HepG2 (cell line): Measurements from ENCODE around the gene FAIM2. TPM values are rescaled to one million over a fixed set of nuclear protein-coding genes. Genes with fewer than 3 reads are reported as not detected.

ENCODE experiments used
- DBP ChIP-seq: sonication (generic); formaldehyde crosslinking; IDR thresholded peaks from 2 replicates; pipeline ENCODE4 v1.4.0; 2020; ENCODE audit warnings: missing genetic modification reagents; ENCODE audit errors: not compliant biosample characterization
- FOXA3 ChIP-seq: IDR thresholded peaks from 2 replicates; pipeline ENCODE4 v1.6.1; 2016; ENCODE audit warnings: missing genetic modification reagents, missing compliant biosample characterization
- FOXP4 ChIP-seq: sonication (generic); formaldehyde crosslinking; IDR thresholded peaks from 2 replicates; pipeline ENCODE4 v1.4.0; 2020; ENCODE audit warnings: missing genetic modification reagents
- GATAD2A ChIP-seq: IDR thresholded peaks from 2 replicates; pipeline ENCODE4 v1.6.1; 2016
- HMG20A ChIP-seq: IDR thresholded peaks from 2 replicates; pipeline ENCODE4 v1.6.1; 2016; ENCODE audit warnings: borderline replicate concordance
- PRDM10 ChIP-seq: sonication (generic); formaldehyde crosslinking; IDR thresholded peaks from 2 replicates; pipeline ENCODE4 v1.4.0; 2020; ENCODE audit warnings: low read depth, missing genetic modification reagents
- RNF2 ChIP-seq: fragments of 450-650 bp; conservative IDR thresholded peaks from 2 replicates; pipeline ENCODE4 v1.6.1; 2016; ENCODE audit warnings: low read depth
- SIX4 ChIP-seq: sonication (generic); formaldehyde crosslinking; IDR thresholded peaks from 2 replicates; pipeline ENCODE4 v1.4.0; 2020; ENCODE audit warnings: missing genetic modification reagents
- SKIL ChIP-seq: sonication (generic); formaldehyde crosslinking; IDR thresholded peaks from 2 replicates; pipeline ENCODE4 v1.8.0; 2022; ENCODE audit warnings: missing genetic modification reagents, mild to moderate bottlenecking, moderate library complexity, borderline replicate concordance
- SOX5 ChIP-seq: IDR thresholded peaks from 2 replicates; pipeline ENCODE4 v1.6.1; 2016; ENCODE audit warnings: borderline replicate concordance
- TEAD3 ChIP-seq: optimal IDR thresholded peaks from 2 replicates; pipeline ENCODE3; 2016; ENCODE audit warnings: borderline replicate concordance
- THRA ChIP-seq: sonication (generic); formaldehyde crosslinking; IDR thresholded peaks from 2 replicates; pipeline ENCODE4 v1.4.0; 2020; ENCODE audit warnings: missing genetic modification reagents, borderline replicate concordance
- TSC22D2 ChIP-seq: sonication (generic); formaldehyde crosslinking; IDR thresholded peaks from 2 replicates; pipeline ENCODE4 v1.5.1; 2020; ENCODE audit warnings: missing genetic modification reagents, mild to moderate bottlenecking, borderline replicate concordance
- ZKSCAN1 ChIP-seq: fragments of 150-350 bp; IDR thresholded peaks from 2 replicates; pipeline ENCODE4 v1.6.1; 2014; ENCODE audit warnings: low read length
- ZMAT3 ChIP-seq: sonication (generic); formaldehyde crosslinking; conservative IDR thresholded peaks from 2 replicates; pipeline ENCODE4 v1.7.0; 2021; ENCODE audit warnings: missing genetic modification reagents
- ZMYM3 ChIP-seq: sonication (generic); formaldehyde crosslinking; IDR thresholded peaks from 2 replicates; pipeline ENCODE4 v1.5.1; 2020; ENCODE audit warnings: mild to moderate bottlenecking, missing genetic modification reagents
- ZNF432 ChIP-seq: sonication (generic); formaldehyde crosslinking; IDR thresholded peaks from 2 replicates; pipeline ENCODE4 v1.5.0; 2020; ENCODE audit warnings: missing genetic modification reagents, mild to moderate bottlenecking, borderline replicate concordance
- ZNF496 ChIP-seq: sonication (generic); formaldehyde crosslinking; IDR thresholded peaks from 2 replicates; pipeline ENCODE4 v1.8.1; 2023; ENCODE audit warnings: mild to moderate bottlenecking, moderate library complexity, missing genetic modification reagents; ENCODE audit not compliant: insufficient replicate concordance
- polyA plus RNA-seq, 8 experiments: library from polyadenylated mRNA; depleted of rRNA in 3 of 8; stranded (reverse) in 7 of 8; unstranded in 1 of 8; fragments of >200 nt; fragmentation: Illumina TruSeq in 4 of 8; extraction: Trizol in 4 of 8; gene quantifications; 2 replicates each; pipeline versions ENCODE4 v1.2.1 to v1.2.3, GENCODE V29; 2011 to 2016; ENCODE audit warnings: low read depth in 4 of 8, missing spikeins in 1 of 8, mixed read lengths in 1 of 8; ENCODE audit not compliant: insufficient read depth in 1 of 8
- total RNA-seq, 5 experiments: library from RNA; depleted of rRNA; stranded (reverse); fragments of >200 nt; fragmentation: Illumina TruSeq; extraction: Trizol; gene quantifications; 2 replicates each; pipeline ENCODE4 v1.2.3, GENCODE V29; 2016; ENCODE audit warnings: low read depth in 1 of 5

FAIM2 gene
- total and polyA plus RNA-seq, 2 of the 13 experiments (the other 11 are each of a cell fraction or from before 2014, with no cell fraction given): not detected

GRCh38 chr12:49885663-49886461, 17.8 kb downstream of the FAIM2 start (continued):
- peak; percentile 46; the same call in 1 of the 2 replicates for TF ChIP-seq SIX4 (CRISPR knock-in tag)
- TF ChIP-seq SOX5 (CRISPR knock-in tag): peak; percentile 21; the same call in 1 of the 2 replicates
- peak; percentile 40 for TF ChIP-seq TEAD3 (CRISPR knock-in tag)
- no peak for TF ChIP-seq ZNF432 (CRISPR knock-in tag)
- no peak for TF ChIP-seq ZMYM3
- no peak for TF ChIP-seq TSC22D2
- TF ChIP-seq THRA: peak; percentile 70; the same call in 1 of the 2 replicates
- TF ChIP-seq DBP (CRISPR knock-in tag): no peak
- peak; percentile 54; the same call in 1 of the 2 replicates for TF ChIP-seq FOXA3 (CRISPR knock-in tag)
- TF ChIP-seq HMG20A (CRISPR knock-in tag): 0 out of 2 replicates have a peak, but pooled peaks have one; percentile 36
- TF ChIP-seq GATAD2A (CRISPR knock-in tag): peak; percentile 37; the same call in 1 of the 2 replicates
- no peak for TF ChIP-seq ZMAT3 (CRISPR knock-in tag)
- no peak for TF ChIP-seq PRDM10 (CRISPR knock-in tag)
- peak; percentile 69; the same call in 1 of the 2 replicates for TF ChIP-seq ZKSCAN1
- no peak for TF ChIP-seq ZNF496 (CRISPR knock-in tag)
- TF ChIP-seq SKIL (CRISPR knock-in tag): peak; percentile 23; the same call in 1 of the 2 replicates
- peak; percentile 20; the same call in 1 of the 2 replicates for TF ChIP-seq FOXP4 (CRISPR knock-in tag)
- no peak for TF ChIP-seq RNF2
